ENCODE results near the gene CSTF1.
A peak's percentile ranks its signal among the peaks of the same experiment; 100 is the strongest.

Gene CSTF1

GRCh38 chr20:56430957-56431356, 38.5 kb downstream of the CSTF1 start:
- DNase-seq = no peak

- DNase-seq = peak in 1 of 2 experiments; percentile 17
These were observed 39.0 kb downstream of the CSTF1 start for GRCh38 chr20:56431471-56431870.

GRCh38 chr20:56433221-56433879, 40.9 kb downstream of the CSTF1 start:
- DNase-seq = no peak

- no peak for DNase-seq
These were observed 41.4 kb downstream of the CSTF1 start for GRCh38 chr20:56433880-56434255.

- no peak for DNase-seq
These were observed 44.9 kb downstream of the CSTF1 start for GRCh38 chr20:56437196-56437960.

GRCh38 chr20:56438284-56438683, 45.8 kb downstream of the CSTF1 start:
- DNase-seq = no peak

GRCh38 chr20:56439771-56440291, 47.4 kb downstream of the CSTF1 start:
- no peak for DNase-seq

GRCh38 chr20:56440346-56441007, 48.0 kb downstream of the CSTF1 start:
- no peak for DNase-seq

- DNase-seq = no peak
These were observed 50.2 kb downstream of the CSTF1 start for GRCh38 chr20:56442389-56443365.

GRCh38 chr20:56443654-56444540, 51.5 kb downstream of the CSTF1 start:
- no peak for DNase-seq

- no peak for DNase-seq
These were observed 52.7 kb downstream of the CSTF1 start for GRCh38 chr20:56445130-56445529.

GRCh38 chr20:56445540-56445939, 53.1 kb downstream of the CSTF1 start:
- DNase-seq = no peak

GRCh38 chr20:56447227-56447626, 54.8 kb downstream of the CSTF1 start:
- DNase-seq = no peak

- no peak for DNase-seq
These were observed 57.0 kb downstream of the CSTF1 start for GRCh38 chr20:56449459-56449858.

GRCh38 chr20:56451056-56451765, 58.8 kb downstream of the CSTF1 start:
- DNase-seq = no peak

- DNase-seq = no peak
These were observed 60.9 kb downstream of the CSTF1 start for GRCh38 chr20:56453352-56453751.

GRCh38 chr20:56454754-56455153, 62.3 kb downstream of the CSTF1 start:
- DNase-seq = no peak
